Measurements from ENCODE around the gene NR3C1.

The NR3C1 gene

DNA sequence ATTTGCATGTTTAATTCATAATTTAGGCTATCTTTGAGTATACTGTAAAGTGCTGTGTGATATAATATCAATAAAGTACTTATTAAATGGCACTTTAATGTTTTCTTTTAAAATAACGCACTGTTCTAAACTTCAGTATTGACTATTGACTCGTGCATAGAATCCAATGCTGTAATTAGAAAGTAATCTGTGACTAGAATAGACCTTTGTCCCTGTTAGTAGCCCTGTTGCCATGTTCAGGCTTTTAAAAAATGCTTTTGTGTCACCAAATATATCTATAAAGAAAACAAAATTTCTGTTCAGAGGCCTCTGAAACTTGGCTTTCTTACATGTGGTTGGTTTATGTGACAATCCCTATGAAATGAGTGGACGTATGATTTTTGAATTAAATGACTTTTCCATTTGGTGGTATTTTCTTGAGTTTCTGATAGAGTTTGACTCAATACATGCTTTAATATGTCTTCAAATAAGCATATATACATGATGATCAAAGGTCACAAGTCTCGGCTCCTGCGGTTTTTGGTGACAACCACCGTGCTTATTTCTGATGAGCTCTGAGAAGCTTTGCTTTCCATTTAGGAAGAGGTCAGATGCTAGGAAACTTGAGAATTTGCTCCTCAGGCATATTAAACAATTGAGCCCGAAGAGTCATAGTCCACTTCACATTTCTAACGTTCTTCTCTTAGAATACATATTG, 174.7 kb downstream of the NR3C1 start:
- DNase-seq = peak; percentile 35

Measured in stimulated activated CD4-positive, alpha-beta T cell treated with anti-CD3 and anti-CD28 coated beads, Interleukin-4, amount 100 ng/mL, for 24 hours (primary cell).